Ovary (tissue), 9 donors: ENCODE measurements around the gene DMKN. TPM values are rescaled to one million over a fixed set of nuclear protein-coding genes. Genes with fewer than 3 reads are reported as not detected.

Source experiments
- DNase-seq, 5 donors: peaks; one replicate each; pipeline ENCODE4 v3.0.0-alpha.2; 2019 to 2020
- H3K27ac ChIP-seq, 2 donors: fragments of 200-600 bp; one replicate each; pipeline versions ENCODE4 v1.5.1 to v1.8.0; 2019 to 2022
- H3K27me3 ChIP-seq: fragments of 200-600 bp; one replicate; pipeline ENCODE4 v1.8.0; 2022
- H3K36me3 ChIP-seq: fragments of 200-600 bp; sonication (generic); one replicate; pipeline ENCODE4 v1.5.1; 2019
- H3K4me1 ChIP-seq: one replicate; pipeline ENCODE4 v1.8.1; 2013; ENCODE audit warnings: mild to moderate bottlenecking, moderate library complexity; ENCODE audit not compliant: insufficient read depth
- H3K4me3 ChIP-seq: fragments of 200-600 bp; sonication (generic); one replicate; pipeline ENCODE4 v1.5.1; 2017
- H3K9me3 ChIP-seq, 2 donors: fragments of 200-600 bp in 1 of 2; sonication (generic) in 1 of 2; one replicate each; pipeline versions ENCODE4 v1.5.1 to v1.8.1; 2013 to 2019; ENCODE audit warnings: mild to moderate bottlenecking in 1 of 2, moderate library complexity in 1 of 2
- CTCF ChIP-seq, 3 donors: fragments of 450-650 bp in 2 of 3; fragments of 200-600 bp in 1 of 3; IDR thresholded peaks; one replicate each; pipeline versions ENCODE4 v1.5.1 to v1.8.0; 2016 to 2022; ENCODE audit warnings: antibody characterized with exemption in 3 of 3, mild to moderate bottlenecking in 1 of 3
- EP300 ChIP-seq: sonication (generic); formaldehyde crosslinking; IDR thresholded peaks from one replicate; pipeline ENCODE4 v1.6.1; 2017; ENCODE audit warnings: antibody characterized with exemption
- POLR2A ChIP-seq: fragments of 450-650 bp; IDR thresholded peaks from one replicate; pipeline ENCODE4 v1.6.1; 2017; ENCODE audit warnings: antibody characterized with exemption, mild to moderate bottlenecking, moderate library complexity
- WGBS, 3 donors: extraction: QIAGEN DNeasy Blood & Tissue Kit in 1 of 3; methylation state at CpG; one replicate each; pipeline versions ENCODE4 v1.1.5 to v1.1.7; 2013 to 2017; 5-methylcytosine and 5-hydroxymethylcytosine counted together
- intact Hi-C, 4 donors: fragments of 100-400 bp; cut with DNase I; formaldehyde crosslinking; loops; one replicate each; pipeline versions ENCODE4 v1.11.0 to v1.15.1; 2022 to 2023
- polyA plus RNA-seq, 2 donors: library from polyadenylated mRNA; stranded (reverse); fragments of 200-250 nt in 1 of 2; fragments of 350-450 nt in 1 of 2; fragmentation: Illumina TruSeq in 1 of 2; extraction: RNeasy Lipid Tissue Mini Kit (QIAGEN cat#74804) in 1 of 2; gene quantifications; one replicate each; pipeline ENCODE4 v1.2.3, GENCODE V29; 2013 to 2014
- total RNA-seq, 7 donors: library from RNA; depleted of rRNA in 2 of 7; stranded (reverse); fragments of >200 nt in 2 of 7; fragmentation: NEBNext Ultra II Directional in 3 of 7; extraction: Animal tissue kit (Norgen Biotek cat#: 25700) in 3 of 7; gene quantifications; one replicate each; pipeline versions ENCODE4 v1.1.0 to v1.2.4, GENCODE V29; 2016 to 2023
- donor health status: DM: no; HTN: no; CAD: no; lungs with moderate emphysema.
- donor health status: DM: no; HTN: no; CAD: no.
- donor health status: Bipolar disorder and iron deficiency.
- donor health status: DM: yes; HTN: yes; CAD: no.
- donor health status: DM: no; HTN: no; CAD: no.
- donor health status: DM: yes; HTN: yes; CAD: no.

DMKN gene
- total and polyA plus RNA-seq, 9 donors: 58.3 to 177 (median 93.8) TPM

GRCh38 chr19:35543280-35544109, 30.0 kb upstream of the DMKN start:
- Histone ChIP-seq H3K27me3 (no peaks in the 10 kb centered on the region), H3K36me3 (no peaks in the 10 kb centered on the region), H3K4me1 (peaks cover 15% of the 10 kb centered on the region), H3K9me3 (no peaks in the 10 kb centered on the region), H3K27ac (no peak overlapping the region), H3K4me3 (no peak overlapping the region)
- TF ChIP-seq CTCF (IDR thresholded peaks at IDR 0.05): no peak
- TF ChIP-seq EP300: no peak
- TF ChIP-seq POLR2A: no peak
- WGBS, 3 donors: 91 to 96% (median 94%) methylated on average over 14 to 15 of the region's 15 CpGs
- intact Hi-C loops: loop anchor here in 1 of 4 donors (10.0 kb wide), 1 partner anchor 71 kb away; the partner anchor contains the start of gene HAUS5
- no peak for DNase-seq

GRCh38 chr19:35542209-35542608, 28.8 kb upstream of the DMKN start:
- DNase-seq: no peak
- H3K4me3 ChIP-seq: no peak overlapping the region
- no peaks in the 10 kb centered on the region for H3K27me3 ChIP-seq
- intact Hi-C loops: loop anchor here in 1 of 4 donors (10.0 kb wide), 1 partner anchor 73 kb away; the partner anchor contains the start of gene HAUS5
- peaks cover 15% of the 10 kb centered on the region for H3K4me1 ChIP-seq
- H3K36me3 ChIP-seq: no peaks in the 10 kb centered on the region
- WGBS, 3 donors: 87 to 93% (median 91%) methylated on average over 11 of the region's 11 CpGs
- TF ChIP-seq POLR2A: no peak
- no peak for TF ChIP-seq EP300
- TF ChIP-seq CTCF (IDR thresholded peaks at IDR 0.05): no peak
- H3K9me3 ChIP-seq: no peaks in the 10 kb centered on the region
- H3K27ac ChIP-seq: no peak overlapping the region

GRCh38 chr19:35540356-35540927, 27.0 kb upstream of the DMKN start:
- no peak overlapping the region for H3K27ac ChIP-seq
- peaks cover 7% of the 10 kb centered on the region for H3K4me1 ChIP-seq
- intact Hi-C loops: loop anchor here in 1 of 4 donors (10.0 kb wide), 1 partner anchor 74 kb away; the partner anchor contains the start of gene HAUS5
- 69 to 80% (median 78%) methylated on average over 7 of the region's 7 CpGs for WGBS, 3 donors
- H3K27me3 ChIP-seq: no peaks in the 10 kb centered on the region
- no peaks in the 10 kb centered on the region for H3K36me3 ChIP-seq
- H3K4me3 ChIP-seq: no peak overlapping the region
- no peak for DNase-seq
- TF ChIP-seq POLR2A (no peak), EP300 (no peak), CTCF (IDR thresholded peaks at IDR 0.05) (no peak)
- H3K9me3 ChIP-seq: no peaks in the 10 kb centered on the region

- no peak for DNase-seq
Measured at GRCh38 chr19:35539850-35540249, 26.4 kb upstream of the DMKN start.

More at GRCh38 chr19:35539850-35540249, 26.4 kb upstream of the DMKN start:
- WGBS, 3 donors: 52 to 74% (median 71%) methylated on average over 12 of the region's 12 CpGs
- TF ChIP-seq POLR2A: no peak
- TF ChIP-seq EP300: no peak
- no peak for TF ChIP-seq CTCF (IDR thresholded peaks at IDR 0.05)
- Histone ChIP-seq H3K27me3 (no peaks in the 10 kb centered on the region), H3K4me3 (no peak overlapping the region), H3K36me3 (no peaks in the 10 kb centered on the region), H3K9me3 (no peaks in the 10 kb centered on the region), H3K4me1 (peaks cover 7% of the 10 kb centered on the region), H3K27ac (no peak overlapping the region)
- intact Hi-C loops: loop anchor here in 1 of 4 donors (10.0 kb wide), 1 partner anchor 75 kb away; the partner anchor contains the start of gene HAUS5
